Measurements from ENCODE around the gene DUSP2. TPM values are rescaled to one million over a fixed set of nuclear protein-coding genes. Genes with fewer than 3 reads are reported as not detected.
A peak's percentile ranks its signal among the peaks of the same experiment; 100 is the strongest.

Gene DUSP2
- total RNA-seq, 2 experiments from 2014 or later = 311 to 313 TPM

DNA sequence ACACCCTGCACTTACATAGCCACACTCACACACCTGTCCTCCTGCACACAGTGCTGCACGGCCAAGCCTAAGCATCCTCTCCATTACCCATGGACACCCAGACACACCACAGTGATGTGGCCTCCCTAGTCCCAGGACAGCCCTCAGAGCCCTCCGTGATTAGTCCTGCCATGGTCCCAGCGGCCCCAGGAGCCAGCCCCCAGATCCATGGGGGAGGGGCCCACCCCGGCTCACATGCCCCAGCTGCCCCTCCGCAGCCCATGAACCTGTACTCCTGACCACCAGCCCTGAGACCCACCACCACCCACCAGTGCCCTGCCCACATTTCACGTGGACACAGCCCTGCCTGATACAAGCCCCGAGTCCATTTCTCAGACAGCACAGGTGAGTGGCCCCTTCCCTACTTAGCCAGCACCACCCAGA, 8.1 kb upstream of the DUSP2 start:
- TF ChIP-seq CTCF (IDR thresholded peaks at IDR 0.05) = no peak
- intact Hi-C loops (cut with micrococcal nuclease) = no loop called here
- no peaks in the 10 kb centered on the region for H3K36me3 Mint-ChIP-seq (ENCODE audit: low read depth)
- H3K4me1 Mint-ChIP-seq (ENCODE audit: low read depth) = peaks cover 95% of the 10 kb centered on the region
- H3K9me3 Mint-ChIP-seq = no peaks in the 10 kb centered on the region
- H3K27me3 Mint-ChIP-seq = no peaks in the 10 kb centered on the region
- ChIA-PET CTCF (interaction anchor here (1.7 kb wide), 1 partner anchor 21 kb away, joined by 9 read pairs; no protein-coding TSS in a partner anchor), POLR2A (interaction anchor here (0.8 to 22.2 kb wide), 3 partner anchors 10 to 21 kb away, joined by 3 to 690 read pairs (median 36); partner anchors contain the start of genes ASTL and DUSP2)
- H3K27ac Mint-ChIP-seq = no peak overlapping the region
- DNase-seq (no peak), ATAC-seq (no peak)
- H3K4me3 Mint-ChIP-seq = no peak overlapping the region

GRCh38 chr2:96152304-96153161, 7.3 kb upstream of the DUSP2 start:
- H3K36me3 Mint-ChIP-seq (ENCODE audit: low read depth) = no peaks in the 10 kb centered on the region
- H3K4me1 Mint-ChIP-seq (ENCODE audit: low read depth) = peaks cover 94% of the 10 kb centered on the region
- ATAC-seq = no peak
- H3K27ac Mint-ChIP-seq = peak overlapping the region; percentile 48
- DNase-seq = no peak
- H3K4me3 Mint-ChIP-seq = no peak overlapping the region
- H3K9me3 Mint-ChIP-seq = no peaks in the 10 kb centered on the region
- ChIA-PET POLR2A (interaction anchor here (0.8 to 22.2 kb wide), 4 partner anchors 11 to 56 kb away, joined by 3 to 690 read pairs (median 24); partner anchors contain the start of genes ASTL, DUSP2 and STARD7), CTCF (interaction anchor here (0.7 to 3.9 kb wide), 5 partner anchors 8 to 21 kb away, joined by 3 to 24 read pairs (median 3); partner anchors contain the start of gene ASTL)
- H3K27me3 Mint-ChIP-seq = no peaks in the 10 kb centered on the region
- intact Hi-C loops (cut with micrococcal nuclease) = no loop called here
- TF ChIP-seq CTCF (IDR thresholded peaks at IDR 0.05) = no peak

GRCh38 chr2:96151595-96152303, 6.5 kb upstream of the DUSP2 start:
- no peak for ATAC-seq
- Mint-ChIP-seq H3K36me3 (ENCODE audit: low read depth) (no peaks in the 10 kb centered on the region), H3K4me1 (ENCODE audit: low read depth) (peaks cover 94% of the 10 kb centered on the region), H3K27me3 (no peaks in the 10 kb centered on the region), H3K4me3 (no peak overlapping the region), H3K27ac (peak overlapping the region; percentile 48), H3K9me3 (no peaks in the 10 kb centered on the region)
- no peak for TF ChIP-seq CTCF (IDR thresholded peaks at IDR 0.05)
- POLR2A ChIA-PET = interaction anchor here (2.7 to 22.2 kb wide), 3 partner anchors 10 to 57 kb away, joined by 11 to 690 read pairs (median 36); partner anchors contain the start of genes ASTL, DUSP2 and STARD7
- CTCF ChIA-PET = interaction anchor here (0.7 to 3.9 kb wide), 5 partner anchors 9 to 22 kb away, joined by 3 to 24 read pairs (median 3); partner anchors contain the start of gene ASTL
- intact Hi-C loops (cut with micrococcal nuclease) = no loop called here
- DNase-seq = no peak

- Mint-ChIP-seq H3K4me1 (ENCODE audit: low read depth) (peaks cover 91% of the 10 kb centered on the region), H3K27ac (peak overlapping the region; percentile 48), H3K9me3 (no peaks in the 10 kb centered on the region), H3K27me3 (no peaks in the 10 kb centered on the region), H3K36me3 (ENCODE audit: low read depth) (no peaks in the 10 kb centered on the region), H3K4me3 (no peak overlapping the region)
- ATAC-seq (no peak), DNase-seq (no peak)
- intact Hi-C loops (cut with micrococcal nuclease) = no loop called here
- TF ChIP-seq CTCF (IDR thresholded peaks at IDR 0.05) = no peak
- POLR2A ChIA-PET = interaction anchor here (1.0 to 22.2 kb wide), 5 partner anchors 8 to 160 kb away, joined by 3 to 690 read pairs (median 11); partner anchors contain the start of genes ANKRD36C, ASTL, DUSP2 and STARD7
- CTCF ChIA-PET = interaction anchor here (1.2 to 3.9 kb wide), 6 partner anchors 9 to 23 kb away, joined by 3 to 24 read pairs (median 4); partner anchors contain the start of gene ASTL
These were observed 5.8 kb upstream of the DUSP2 start for GRCh38 chr2:96150791-96151594.

Measured in activated CD8-positive, alpha-beta T cell treated with anti-CD3 and anti-CD28 coated beads for 36 hours (primary cell).